ENCODE results near the gene TRIAP1. TPM values are rescaled to one million over a fixed set of nuclear protein-coding genes. Genes with fewer than 3 reads are reported as not detected.

The TRIAP1 gene
- total and polyA plus RNA-seq, 2 experiments from 2014 or later = 43.8 to 53.9 TPM

DNA sequence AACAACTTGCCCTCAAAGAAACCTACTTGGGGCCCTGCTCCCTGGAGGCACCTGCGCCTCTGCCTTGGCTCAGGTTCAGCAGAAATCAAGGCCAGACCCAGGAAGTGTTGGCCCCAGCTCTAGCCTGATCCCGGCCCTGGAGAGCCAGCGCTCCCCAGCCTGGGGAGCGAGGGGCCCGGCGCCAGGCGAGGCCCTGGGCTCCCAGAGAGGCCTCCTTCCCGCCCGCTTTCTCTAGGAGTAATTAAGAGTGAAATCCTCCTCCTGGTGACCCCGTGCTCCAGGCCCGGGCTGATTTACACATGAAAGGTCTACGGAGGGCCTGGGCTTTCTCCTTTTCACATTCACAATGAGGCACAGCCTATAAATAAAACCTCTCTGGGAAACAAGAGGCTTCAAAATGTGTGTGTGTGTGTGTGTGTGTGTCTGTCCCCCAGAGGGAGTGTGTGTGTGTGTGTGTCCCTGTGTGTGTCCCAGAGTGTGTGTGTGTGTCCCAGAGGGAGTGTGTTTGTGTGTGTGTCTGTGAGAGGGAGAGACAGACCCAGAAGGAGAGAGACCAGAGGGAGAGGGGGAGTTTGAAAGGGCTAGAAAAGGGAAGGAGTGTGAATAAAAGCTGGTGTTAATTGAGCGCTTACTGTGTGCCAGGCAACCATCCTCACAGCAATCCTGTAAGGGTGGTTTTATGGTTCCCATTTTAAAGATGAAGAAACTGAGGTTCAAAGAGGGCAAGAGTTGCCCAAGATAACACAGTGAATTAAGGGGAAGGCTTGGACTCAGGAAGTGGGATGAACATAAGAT lies 32.1 kb downstream of the TRIAP1 start:
- Histone ChIP-seq H3K27me3 (no peaks in the 10 kb centered on the region), H3K4me3 (no peak overlapping the region), H3K4me2 (no peak overlapping the region), H3K79me2 (no peaks in the 10 kb centered on the region), H3K9me2 (replicated peaks; ENCODE audit: insufficient read depth) (no peaks in the 10 kb centered on the region), H3K4me1 (ENCODE audit: insufficient read depth) (peaks cover 6% of the 10 kb centered on the region), H3K36me3 (replicated peaks; ENCODE audit: insufficient read depth, low read depth) (no peaks in the 10 kb centered on the region), H2AFZ (peak overlapping the region; percentile 88), H3K27ac (peak overlapping the region; percentile 12), H4K20me1 (ENCODE audit: insufficient read depth, poor library complexity, severe bottlenecking) (no peaks in the 10 kb centered on the region), H3K9me3 (ENCODE audit: low read depth) (no peaks in the 10 kb centered on the region)
- 47% methylated on average over 13 of the region's 13 CpGs for WGBS (ENCODE audit: low lambda C conversion rate, missing lambda C conversion rate)
- peak; percentile 30 for DNase-seq (ENCODE audit: low spot score)
- TF ChIP-seq EZH2 (IDR thresholded peaks at IDR 0.05; ENCODE audit: borderline replicate concordance) = no peak
- no peak for TF ChIP-seq CTCF (IDR thresholded peaks at IDR 0.05; ENCODE audit: poor library complexity)
- no peak for TF ChIP-seq EZH2phosphoT487 (IDR thresholded peaks at IDR 0.05; ENCODE audit: low read depth, severe bottlenecking, unreplicated experiment)

DNA sequence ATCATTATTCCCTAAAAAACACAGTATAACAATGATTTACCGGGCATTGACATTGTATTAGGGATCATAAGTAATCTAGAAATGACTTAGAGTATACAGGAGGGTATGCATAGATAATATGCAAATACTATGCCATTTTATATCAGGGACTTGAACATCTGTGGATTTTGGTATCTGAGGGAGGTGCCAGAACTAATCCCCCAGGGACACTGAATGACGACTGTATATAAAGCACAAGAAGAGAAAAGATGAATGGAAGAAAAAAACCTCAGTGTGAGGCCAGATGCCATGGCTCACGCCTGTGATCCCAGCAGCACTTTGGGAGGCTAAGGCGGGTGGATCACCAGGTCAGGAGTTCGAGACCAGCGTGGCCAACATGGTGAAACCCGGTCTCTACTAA lies 33.8 kb downstream of the TRIAP1 start:
- DNase-seq (ENCODE audit: low spot score) = no peak
- Histone ChIP-seq H3K9me3 (ENCODE audit: low read depth) (no peaks in the 10 kb centered on the region), H3K4me1 (ENCODE audit: insufficient read depth) (peaks cover 6% of the 10 kb centered on the region), H3K36me3 (replicated peaks; ENCODE audit: insufficient read depth, low read depth) (no peaks in the 10 kb centered on the region), H3K79me2 (no peaks in the 10 kb centered on the region), H3K27ac (no peak overlapping the region), H3K27me3 (no peaks in the 10 kb centered on the region), H2AFZ (no peak overlapping the region), H3K9me2 (replicated peaks; ENCODE audit: insufficient read depth) (no peaks in the 10 kb centered on the region), H4K20me1 (ENCODE audit: insufficient read depth, poor library complexity, severe bottlenecking) (no peaks in the 10 kb centered on the region), H3K4me3 (no peak overlapping the region), H3K4me2 (no peak overlapping the region)
- TF ChIP-seq EZH2phosphoT487 (IDR thresholded peaks at IDR 0.05; ENCODE audit: low read depth, severe bottlenecking, unreplicated experiment) (no peak), CTCF (IDR thresholded peaks at IDR 0.05; ENCODE audit: poor library complexity) (no peak)
- WGBS (ENCODE audit: low lambda C conversion rate, missing lambda C conversion rate) = 90% methylated on average over 7 of the region's 7 CpGs

- no peak overlapping the region for H3K4me2 ChIP-seq
- H3K9me2 ChIP-seq (replicated peaks; ENCODE audit: insufficient read depth) = no peaks in the 10 kb centered on the region
- no peak overlapping the region for H3K4me3 ChIP-seq
- no peaks in the 10 kb centered on the region for H4K20me1 ChIP-seq (ENCODE audit: insufficient read depth, poor library complexity, severe bottlenecking)
- WGBS (ENCODE audit: low lambda C conversion rate, missing lambda C conversion rate) = 96% methylated on average over 11 of the region's 11 CpGs
- H3K36me3 ChIP-seq (replicated peaks; ENCODE audit: insufficient read depth, low read depth) = no peaks in the 10 kb centered on the region
- H3K4me1 ChIP-seq (ENCODE audit: insufficient read depth) = peaks cover 2% of the 10 kb centered on the region
- H3K27ac ChIP-seq = no peak overlapping the region
- no peaks in the 10 kb centered on the region for H3K27me3 ChIP-seq
- DNase-seq (ENCODE audit: low spot score) = no peak
- TF ChIP-seq EZH2phosphoT487 (IDR thresholded peaks at IDR 0.05; ENCODE audit: low read depth, severe bottlenecking, unreplicated experiment) = no peak
- no peak for TF ChIP-seq EZH2 (IDR thresholded peaks at IDR 0.05; ENCODE audit: borderline replicate concordance)
- TF ChIP-seq CTCF (IDR thresholded peaks at IDR 0.05; ENCODE audit: poor library complexity) = no peak
- H3K79me2 ChIP-seq = no peaks in the 10 kb centered on the region
- H3K9me3 ChIP-seq (ENCODE audit: low read depth) = no peaks in the 10 kb centered on the region
- no peak overlapping the region for H2AFZ ChIP-seq
These were observed 37.4 kb downstream of the TRIAP1 start for GRCh38 chr12:120408771-120409170.
